Measurements from ENCODE around the gene GHRH.

GHRH gene

GRCh38 chr20:37260923-37261322, 691 bp downstream of the GHRH start:
- FAIRE-seq = no peak

GRCh38 chr20:37259865-37260264, 1.7 kb downstream of the GHRH start:
- FAIRE-seq = no peak

GRCh38 chr20:37259031-37259430, 2.6 kb downstream of the GHRH start:
- no peak for FAIRE-seq

DNA sequence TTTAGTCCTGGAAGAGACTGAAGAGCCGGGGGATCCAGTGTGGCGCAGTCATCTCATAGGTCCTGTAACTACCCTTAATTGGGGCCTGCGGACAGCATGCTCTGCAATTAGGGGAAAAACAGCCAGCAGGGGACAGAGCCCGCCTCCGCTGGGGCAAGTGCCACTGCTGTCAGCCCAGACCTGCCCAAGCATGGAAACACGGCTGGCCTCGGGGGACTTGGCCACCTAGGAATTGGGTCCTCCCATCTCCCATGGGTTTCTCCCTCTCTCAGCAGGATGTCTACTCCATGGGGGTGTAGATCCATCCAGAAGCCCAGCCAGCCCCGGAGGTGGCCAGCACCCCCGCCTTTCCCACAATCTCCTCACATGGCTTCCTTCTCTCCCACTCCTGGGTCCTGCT, 3.6 kb downstream of the GHRH start:
- no peak for FAIRE-seq

- no peak for FAIRE-seq
These were observed 4.1 kb downstream of the GHRH start for GRCh38 chr20:37257530-37257929.

DNA sequence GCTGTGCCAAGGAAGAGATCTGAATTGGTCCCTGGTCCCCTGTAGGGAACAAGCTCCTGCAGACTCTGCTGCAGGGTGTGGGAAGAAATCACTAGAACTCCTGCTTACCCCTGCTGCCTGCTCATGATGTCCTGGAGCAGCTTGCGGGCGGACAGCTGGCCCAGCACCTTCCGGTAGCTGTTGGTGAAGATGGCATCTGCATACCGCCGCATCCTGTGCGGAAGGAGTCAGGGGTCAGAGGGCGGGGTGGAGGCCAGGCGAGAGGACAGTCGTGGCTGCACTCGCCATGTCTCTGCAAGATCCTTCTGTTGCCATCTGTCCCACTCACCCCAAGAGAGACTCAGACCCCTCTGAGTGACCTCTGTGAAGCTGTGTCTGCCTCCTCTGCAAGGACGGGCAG, 5.3 kb downstream of the GHRH start:
- FAIRE-seq = no peak

- no peak for FAIRE-seq
These were observed 7.3 kb downstream of the GHRH start for GRCh38 chr20:37254114-37254878.

- no peak for FAIRE-seq
These were observed 8.5 kb downstream of the GHRH start for GRCh38 chr20:37253087-37253486.

- no peak for FAIRE-seq
These were observed 9.7 kb downstream of the GHRH start for GRCh38 chr20:37251825-37252477.

- no peak for FAIRE-seq
These were observed 12.3 kb downstream of the GHRH start for GRCh38 chr20:37249304-37249703.

DNA sequence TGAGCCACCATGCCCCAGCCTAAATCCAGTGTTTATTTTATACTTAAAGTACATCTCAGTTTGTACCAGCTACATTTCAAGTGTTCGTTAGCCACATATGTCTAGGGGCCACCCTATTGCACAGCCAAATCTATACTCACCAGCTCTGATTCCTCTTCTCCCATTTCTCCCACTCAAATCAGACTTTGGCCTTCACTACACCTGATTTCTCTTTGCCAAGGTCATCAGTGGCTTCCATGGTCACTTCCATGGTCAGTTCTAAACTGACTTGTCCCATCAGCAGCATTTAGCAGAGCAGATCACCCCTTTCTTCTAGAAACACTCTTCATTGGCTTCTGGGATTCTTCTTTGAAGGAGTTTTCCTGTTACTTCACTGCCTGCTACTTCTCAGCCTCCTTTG, 14.1 kb downstream of the GHRH start:
- FAIRE-seq = no peak

DNA sequence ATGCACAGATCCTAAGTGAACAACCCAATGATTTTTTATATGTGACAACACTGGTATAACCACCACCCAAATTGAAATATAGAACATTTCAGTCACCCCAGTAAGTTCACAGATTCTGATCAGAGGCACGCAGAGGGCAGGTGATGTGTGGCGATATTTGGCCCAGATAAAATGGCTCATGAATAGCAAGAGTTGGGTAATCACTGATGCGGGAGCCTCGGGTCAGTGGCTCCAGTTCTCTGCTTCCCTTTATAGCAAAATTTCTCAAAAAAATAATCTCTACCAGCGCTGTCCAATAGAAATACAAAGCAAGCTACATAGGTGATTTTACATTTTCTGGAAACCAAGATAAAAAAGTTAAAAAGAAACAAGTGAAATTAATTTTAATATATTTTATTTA, 14.9 kb downstream of the GHRH start:
- no peak for FAIRE-seq

DNA sequence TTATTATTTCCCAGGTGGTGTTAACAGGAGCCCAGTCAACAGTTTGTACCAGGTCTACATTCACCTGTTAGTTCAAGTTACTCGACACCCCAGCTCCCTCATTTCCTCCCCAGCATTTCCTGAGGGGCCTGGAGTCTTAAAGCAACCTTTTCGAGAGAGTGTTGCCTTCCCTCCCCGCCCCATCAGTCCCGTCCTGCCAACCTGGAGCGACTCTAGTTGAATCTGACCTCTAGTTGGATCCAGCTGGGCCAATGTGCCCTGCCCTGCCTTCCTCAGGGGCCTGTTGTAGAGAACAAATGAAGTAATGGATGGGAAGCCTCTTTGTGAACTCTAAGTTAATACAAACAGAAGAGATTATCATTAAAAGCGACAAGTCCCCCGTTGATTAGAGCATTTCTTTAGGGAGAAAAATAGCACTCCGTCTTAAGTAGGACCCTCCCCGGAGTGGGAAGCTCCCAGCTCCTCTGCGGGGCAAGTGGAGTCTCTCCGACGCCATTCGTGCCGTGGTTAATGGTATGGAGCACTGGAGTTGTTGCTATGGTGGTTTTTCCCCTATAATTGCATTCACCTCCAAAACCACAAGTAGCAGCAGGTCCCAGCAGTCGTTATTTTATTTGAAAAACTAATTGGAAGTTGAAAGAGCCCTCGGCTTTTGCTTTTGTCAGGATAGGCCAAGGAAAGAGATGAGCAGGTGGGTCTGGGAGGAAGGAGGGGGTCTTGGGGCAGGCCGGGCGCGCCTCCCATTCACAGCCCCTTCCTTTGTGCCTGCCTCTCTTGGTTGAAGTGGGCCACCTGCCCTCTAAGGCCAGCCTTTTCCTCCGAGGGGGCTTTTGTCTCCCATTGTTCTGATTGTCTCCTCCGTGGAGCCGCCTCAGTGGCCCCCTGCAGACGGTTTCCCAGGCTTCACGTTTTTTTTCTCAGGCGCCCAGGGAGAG, 16.1 kb downstream of the GHRH start:
- FAIRE-seq = no peak

GRCh38 chr20:37244572-37244957, 17.0 kb downstream of the GHRH start:
- FAIRE-seq = no peak

DNA sequence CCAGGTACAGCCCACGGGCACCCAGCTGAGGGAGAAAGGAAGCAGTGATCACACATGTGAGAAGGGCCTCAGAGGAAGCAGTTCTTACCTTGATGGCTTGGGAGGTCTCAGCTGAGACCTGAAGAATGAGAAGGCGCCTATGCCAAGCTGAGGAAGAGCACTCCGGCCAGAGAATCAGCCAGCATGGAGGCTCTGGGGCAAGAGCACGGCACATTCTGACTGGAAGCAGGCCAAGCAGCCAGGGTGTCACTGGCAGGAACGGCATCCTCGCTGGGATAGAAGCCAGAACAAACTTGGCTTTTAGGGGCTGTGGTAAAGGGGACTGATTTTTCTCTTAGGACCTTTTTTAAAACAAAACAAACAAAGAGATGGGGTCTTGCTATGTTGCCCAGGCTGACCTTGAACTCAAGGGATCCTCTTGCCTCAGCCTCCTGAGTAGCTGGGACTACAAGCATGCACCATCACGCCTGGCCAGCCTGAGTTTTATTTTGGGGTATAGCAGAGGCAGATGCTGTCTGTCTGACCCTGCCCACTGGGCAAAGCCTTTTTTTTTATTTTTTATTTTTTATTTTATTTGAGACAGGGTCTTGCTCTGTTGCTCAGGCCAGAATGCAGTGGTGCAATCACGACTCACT, 17.6 kb downstream of the GHRH start:
- no peak for FAIRE-seq

GRCh38 chr20:37243076-37243936, 18.3 kb downstream of the GHRH start:
- no peak for FAIRE-seq

DNA sequence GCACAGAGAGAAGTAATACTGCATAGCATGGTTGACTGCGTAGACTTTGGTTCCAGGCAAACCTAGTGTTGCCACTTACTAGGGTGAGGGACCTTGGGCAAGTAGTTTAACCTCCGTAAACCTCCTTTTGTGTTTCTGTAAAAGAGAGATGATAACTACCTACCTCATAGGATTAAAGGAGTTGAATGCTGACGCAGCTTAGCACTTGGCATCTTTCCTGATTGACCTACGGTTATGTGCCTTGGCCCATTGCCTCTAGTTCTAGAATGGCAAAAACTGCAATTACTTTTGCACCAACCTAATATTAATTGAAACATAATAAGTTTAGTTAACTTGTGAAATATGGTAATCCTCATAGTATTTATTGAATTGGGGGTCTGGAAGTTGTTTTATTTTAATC, 19.1 kb downstream of the GHRH start:
- no peak for FAIRE-seq

GRCh38 chr20:37240337-37241067, 21.1 kb downstream of the GHRH start:
- FAIRE-seq = no peak

- no peak for FAIRE-seq
These were observed 22.6 kb downstream of the GHRH start for GRCh38 chr20:37238935-37239451.

GRCh38 chr20:37238426-37238825, 23.2 kb downstream of the GHRH start:
- no peak for FAIRE-seq

DNA sequence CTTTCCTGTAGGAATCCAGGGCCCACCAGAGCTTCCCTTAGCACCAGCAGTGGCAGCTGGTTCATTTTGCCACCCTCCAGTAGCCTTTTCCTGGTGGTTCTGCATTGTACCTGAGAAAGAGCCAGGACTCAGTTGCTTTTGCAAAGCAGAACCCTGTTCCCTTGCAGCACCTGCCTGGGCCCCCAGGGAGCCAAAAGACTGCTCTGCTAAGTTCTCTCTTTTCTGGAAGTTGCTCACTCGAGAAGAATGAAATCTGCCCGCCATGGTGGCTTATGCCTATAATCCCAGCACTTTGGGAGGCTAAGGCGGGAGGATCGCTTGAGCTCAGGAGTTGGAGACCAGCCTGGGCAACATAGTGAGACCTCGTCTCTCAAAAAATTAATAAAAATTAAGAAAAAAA, 24.0 kb downstream of the GHRH start:
- FAIRE-seq = no peak

All from TTC549 (cell line).